Uterus (tissue), 2 donors: ENCODE results near the gene NDUFA11.

Experiments
- CTCF ChIP-seq, 4 experiments: fragments of 200-600 bp in 2 of 4; fragments of 450-650 bp in 2 of 4; sonication (generic) in 2 of 4; IDR thresholded peaks; one replicate each; pipeline ENCODE4 v1.5.1; 2016 to 2019; ENCODE audit warnings: antibody characterized with exemption in 4 of 4, mild to moderate bottlenecking in 2 of 4, moderate library complexity in 1 of 4
- POLR2A ChIP-seq, 2 donors: fragments of 450-650 bp; IDR thresholded peaks; one replicate each; pipeline ENCODE4 v1.6.1; 2016; ENCODE audit warnings: antibody characterized with exemption in 2 of 2, mild to moderate bottlenecking in 1 of 2, moderate library complexity in 1 of 2

- no peak for TF ChIP-seq CTCF (IDR thresholded peaks at IDR 0.05)
- TF ChIP-seq POLR2A (IDR thresholded peaks at IDR 0.05), result no peak
These were observed 14.0 kb upstream of the NDUFA11 start for GRCh38 chr19:5917431-5918107.
